ENCODE data around the gene AK8. TPM values are rescaled to one million over a fixed set of nuclear protein-coding genes. Genes with fewer than 3 reads are reported as not detected.

The AK8 gene
- total RNA-seq, 2 experiments from 2014 or later: 0.27 TPM; not detected in 1

DNA sequence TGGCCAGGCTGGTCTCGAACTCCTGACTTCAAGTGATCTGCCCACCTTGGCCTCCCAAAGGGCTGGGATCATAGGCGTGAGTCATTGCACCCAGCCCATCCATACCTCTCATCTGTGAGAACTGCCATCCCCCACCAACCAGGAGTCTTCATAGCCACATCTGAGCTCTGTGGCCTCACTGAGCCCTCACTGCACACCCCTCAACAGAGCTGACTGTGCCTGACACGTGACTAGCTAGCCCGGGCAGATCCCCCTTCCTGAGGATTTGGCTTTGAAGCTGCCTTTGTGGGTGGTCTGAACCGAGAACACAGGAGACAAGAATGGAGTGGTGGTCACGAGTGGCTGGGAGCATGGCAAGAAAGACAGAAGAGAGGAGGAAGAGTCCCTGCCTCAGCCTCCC is 15.6 kb downstream of the AK8 start:
- intact Hi-C loops (cut with micrococcal nuclease; ENCODE audit: unreplicated experiment): no loop called here
- no peaks in the 10 kb centered on the region for H3K36me3 ChIP-seq (ENCODE audit: insufficient read depth, low read length)
- H3K79me2 ChIP-seq (ENCODE audit: insufficient read depth, low read depth, low read length): no peaks in the 10 kb centered on the region
- H3K27ac ChIP-seq (ENCODE audit: low read depth, low read length, poor library complexity, severe bottlenecking): no peak overlapping the region
- no peak overlapping the region for H3K4me3 ChIP-seq (ENCODE audit: low read depth, low read length, poor library complexity, severe bottlenecking)
- H3K9me2 ChIP-seq (ENCODE audit: insufficient read depth, low read length): no peaks in the 10 kb centered on the region
- no peak for DNase-seq (ENCODE audit: low spot score)
- BruUV-seq (replicated peaks): no TSS peak
- ChIA-PET POLR2A (interaction anchor here (0.6 kb wide), 1 partner anchor 47 kb away, joined by 3 read pairs; no protein-coding TSS in a partner anchor), CTCF (ENCODE audit: unreplicated experiment) (no interaction called here)
- no peaks in the 10 kb centered on the region for H3K4me1 ChIP-seq (ENCODE audit: insufficient read depth, low read length, poor library complexity, severe bottlenecking)
- TF ChIP-seq, protein P1, sequence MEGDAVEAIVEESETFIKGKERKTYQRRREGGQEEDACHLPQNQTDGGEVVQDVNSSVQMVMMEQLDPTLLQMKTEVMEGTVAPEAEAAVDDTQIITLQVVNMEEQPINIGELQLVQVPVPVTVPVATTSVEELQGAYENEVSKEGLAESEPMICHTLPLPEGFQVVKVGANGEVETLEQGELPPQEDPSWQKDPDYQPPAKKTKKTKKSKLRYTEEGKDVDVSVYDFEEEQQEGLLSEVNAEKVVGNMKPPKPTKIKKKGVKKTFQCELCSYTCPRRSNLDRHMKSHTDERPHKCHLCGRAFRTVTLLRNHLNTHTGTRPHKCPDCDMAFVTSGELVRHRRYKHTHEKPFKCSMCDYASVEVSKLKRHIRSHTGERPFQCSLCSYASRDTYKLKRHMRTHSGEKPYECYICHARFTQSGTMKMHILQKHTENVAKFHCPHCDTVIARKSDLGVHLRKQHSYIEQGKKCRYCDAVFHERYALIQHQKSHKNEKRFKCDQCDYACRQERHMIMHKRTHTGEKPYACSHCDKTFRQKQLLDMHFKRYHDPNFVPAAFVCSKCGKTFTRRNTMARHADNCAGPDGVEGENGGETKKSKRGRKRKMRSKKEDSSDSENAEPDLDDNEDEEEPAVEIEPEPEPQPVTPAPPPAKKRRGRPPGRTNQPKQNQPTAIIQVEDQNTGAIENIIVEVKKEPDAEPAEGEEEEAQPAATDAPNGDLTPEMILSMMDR (conservative IDR thresholded peaks at IDR 0.05; ENCODE audit: low read length): no peak
- no peak for TF ChIP-seq EZH2phosphoT487 (IDR thresholded peaks at IDR 0.05; ENCODE audit: borderline replicate concordance, low read depth, low read length)
- H3K4me2 ChIP-seq (ENCODE audit: low read length): no peak overlapping the region
- H4K20me1 ChIP-seq (ENCODE audit: insufficient read depth, low read length): no peaks in the 10 kb centered on the region
- H3K9me3 ChIP-seq (ENCODE audit: low read length): no peaks in the 10 kb centered on the region
- H2AFZ ChIP-seq (ENCODE audit: low read length): no peak overlapping the region

DNA sequence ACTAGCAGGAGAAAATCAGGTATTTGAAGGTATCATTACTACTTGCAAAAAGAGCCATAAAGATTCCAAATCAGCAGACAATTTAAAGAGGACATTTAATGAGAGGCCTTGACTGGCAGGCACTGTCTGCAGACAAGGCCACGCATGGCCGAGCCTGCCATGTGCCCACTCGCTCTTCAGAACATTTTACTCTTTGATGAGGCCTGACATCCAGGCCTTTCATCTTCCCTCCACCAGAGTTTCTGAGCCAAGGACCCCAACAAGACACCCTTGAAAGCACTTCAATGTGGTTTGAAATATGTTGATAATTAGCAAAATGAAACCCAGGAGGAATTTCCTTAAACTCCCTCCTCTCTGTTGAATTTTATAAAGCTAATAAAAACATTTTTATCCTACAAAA is 16.4 kb downstream of the AK8 start:
- Histone ChIP-seq H2AFZ (ENCODE audit: low read length) (no peak overlapping the region), H4K20me1 (ENCODE audit: insufficient read depth, low read length) (no peaks in the 10 kb centered on the region), H3K9me2 (ENCODE audit: insufficient read depth, low read length) (no peaks in the 10 kb centered on the region), H3K79me2 (ENCODE audit: insufficient read depth, low read depth, low read length) (no peaks in the 10 kb centered on the region), H3K4me2 (ENCODE audit: low read length) (no peak overlapping the region), H3K27ac (ENCODE audit: low read depth, low read length, poor library complexity, severe bottlenecking) (no peak overlapping the region), H3K9me3 (ENCODE audit: low read length) (no peaks in the 10 kb centered on the region), H3K4me1 (ENCODE audit: insufficient read depth, low read length, poor library complexity, severe bottlenecking) (no peaks in the 10 kb centered on the region), H3K4me3 (ENCODE audit: low read depth, low read length, poor library complexity, severe bottlenecking) (no peak overlapping the region), H3K36me3 (ENCODE audit: insufficient read depth, low read length) (no peaks in the 10 kb centered on the region)
- intact Hi-C loops (cut with micrococcal nuclease; ENCODE audit: unreplicated experiment): no loop called here
- no peak for DNase-seq (ENCODE audit: low spot score)
- ChIA-PET CTCF (ENCODE audit: unreplicated experiment) (no interaction called here), POLR2A (no interaction called here)
- no peak for TF ChIP-seq EZH2phosphoT487 (IDR thresholded peaks at IDR 0.05; ENCODE audit: borderline replicate concordance, low read depth, low read length)
- TF ChIP-seq, protein P1 (conservative IDR thresholded peaks at IDR 0.05; ENCODE audit: low read length): no peak
- BruUV-seq (replicated peaks): no TSS peak

DNA sequence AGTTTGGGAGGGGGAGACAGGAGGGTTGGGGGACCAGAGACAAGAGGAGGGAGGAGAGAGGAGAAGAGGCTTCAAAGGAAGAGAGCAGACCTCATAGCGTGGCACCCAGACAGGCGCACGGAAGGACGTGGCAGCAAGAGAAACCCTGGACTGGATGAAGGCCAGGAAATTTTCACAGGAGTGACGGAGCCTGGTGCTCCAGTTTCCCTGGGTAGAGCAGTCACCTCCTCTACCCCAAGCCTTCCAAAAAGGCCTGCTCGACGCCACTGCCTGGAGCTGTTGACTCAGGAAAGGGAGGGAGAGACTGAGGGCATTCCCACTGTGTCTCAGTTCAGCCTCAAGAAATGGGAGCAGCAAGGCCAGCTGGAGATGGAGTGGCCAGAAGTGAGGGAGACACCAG is 19.3 kb downstream of the AK8 start:
- Histone ChIP-seq H3K4me1 (ENCODE audit: insufficient read depth, low read length, poor library complexity, severe bottlenecking) (no peaks in the 10 kb centered on the region), H3K36me3 (ENCODE audit: insufficient read depth, low read length) (no peaks in the 10 kb centered on the region), H2AFZ (ENCODE audit: low read length) (no peak overlapping the region), H4K20me1 (ENCODE audit: insufficient read depth, low read length) (no peaks in the 10 kb centered on the region), H3K4me2 (ENCODE audit: low read length) (no peak overlapping the region), H3K4me3 (ENCODE audit: low read depth, low read length, poor library complexity, severe bottlenecking) (no peak overlapping the region), H3K9me3 (ENCODE audit: low read length) (no peaks in the 10 kb centered on the region), H3K27ac (ENCODE audit: low read depth, low read length, poor library complexity, severe bottlenecking) (no peak overlapping the region), H3K9me2 (ENCODE audit: insufficient read depth, low read length) (no peaks in the 10 kb centered on the region), H3K79me2 (ENCODE audit: insufficient read depth, low read depth, low read length) (no peaks in the 10 kb centered on the region)
- no TSS peak for BruUV-seq (replicated peaks)
- no peak for DNase-seq (ENCODE audit: low spot score)
- ChIA-PET CTCF (ENCODE audit: unreplicated experiment) (no interaction called here), POLR2A (no interaction called here)
- intact Hi-C loops (cut with micrococcal nuclease; ENCODE audit: unreplicated experiment): no loop called here
- TF ChIP-seq EZH2phosphoT487 (IDR thresholded peaks at IDR 0.05; ENCODE audit: borderline replicate concordance, low read depth, low read length): no peak
- TF ChIP-seq, protein P1 (conservative IDR thresholded peaks at IDR 0.05; ENCODE audit: low read length): no peak

All from OCI-LY7 (cell line).